ENCODE measurements around the gene DCP2.

The DCP2 gene

GRCh38 chr5:113044776-113045465 lies 68.3 kb downstream of the DCP2 start:
- no peak for DNase-seq (ENCODE audit: low read depth in 2 of 2)

- DNase-seq (ENCODE audit: low read depth in 2 of 2), result no peak
These were observed 70.6 kb downstream of the DCP2 start for GRCh38 chr5:113047234-113047633.

GRCh38 chr5:113047733-113048652 lies 71.4 kb downstream of the DCP2 start:
- DNase-seq (ENCODE audit: low read depth in 2 of 2), result no peak

DNA sequence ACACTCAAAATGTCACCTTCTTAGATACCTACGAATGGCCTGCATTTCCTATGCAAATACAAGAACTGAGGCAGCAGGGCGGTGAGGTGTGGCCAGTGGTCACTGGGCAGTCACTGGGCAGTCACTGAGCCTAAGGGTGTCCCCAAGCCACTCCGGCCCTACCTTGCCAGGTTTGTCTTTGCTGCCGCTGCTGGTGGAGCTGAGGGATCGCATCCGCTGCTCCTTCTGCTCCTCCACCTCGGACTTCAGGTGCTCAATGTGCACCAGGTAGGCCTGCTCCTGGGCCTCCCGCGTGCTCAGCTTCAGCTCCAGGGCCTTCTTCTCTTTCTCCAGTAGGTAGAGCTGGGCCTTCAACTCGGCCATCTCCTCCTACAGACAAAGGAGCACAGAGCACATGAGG lies 72.3 kb downstream of the DCP2 start:
- no peak for DNase-seq (ENCODE audit: low read depth in 2 of 2)

GRCh38 chr5:113050721-113051382 lies 74.3 kb downstream of the DCP2 start:
- DNase-seq (ENCODE audit: low read depth in 2 of 2), result peak in 1 of 2 donors; percentile 40

DNA sequence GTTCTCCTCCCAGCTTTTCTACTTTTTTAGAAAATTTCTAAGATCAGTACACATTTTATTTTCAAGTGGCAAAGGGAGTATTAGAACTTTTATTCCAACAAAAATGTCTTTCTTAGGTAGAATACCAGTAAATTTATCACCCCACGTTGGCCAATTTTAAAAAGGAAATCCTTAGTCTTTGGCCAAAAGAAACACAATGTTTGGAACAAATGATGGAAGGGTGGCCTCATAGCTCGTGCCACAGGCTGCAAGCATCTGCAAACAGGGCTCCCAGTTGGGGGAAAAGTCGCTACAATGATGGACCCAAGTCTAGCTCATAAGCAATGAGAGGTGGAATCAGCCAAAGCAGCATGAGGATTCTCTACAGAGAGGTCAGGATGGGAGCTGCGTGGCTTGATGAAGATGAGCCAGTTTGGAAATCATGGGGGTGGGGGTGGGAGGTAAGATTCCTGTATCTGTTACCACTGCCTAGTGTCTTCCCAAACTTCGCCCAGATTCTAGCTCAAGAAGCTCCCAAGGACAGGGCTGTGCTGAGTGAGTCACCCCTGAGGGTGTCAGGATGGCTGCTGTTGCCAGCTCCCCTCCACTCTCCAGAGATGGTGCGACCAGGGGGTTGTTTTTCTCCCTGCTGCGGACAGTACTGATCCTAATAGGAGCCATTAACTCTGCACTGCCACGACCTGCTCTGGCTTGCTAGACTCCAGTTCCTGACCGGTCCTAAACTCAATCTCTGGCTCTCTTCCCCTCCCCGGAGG lies 75.6 kb downstream of the DCP2 start:
- no peak for DNase-seq (ENCODE audit: low read depth in 2 of 2)

- no peak for DNase-seq (ENCODE audit: low read depth in 2 of 2)
These were observed 77.0 kb downstream of the DCP2 start for GRCh38 chr5:113053511-113053995.

DNA sequence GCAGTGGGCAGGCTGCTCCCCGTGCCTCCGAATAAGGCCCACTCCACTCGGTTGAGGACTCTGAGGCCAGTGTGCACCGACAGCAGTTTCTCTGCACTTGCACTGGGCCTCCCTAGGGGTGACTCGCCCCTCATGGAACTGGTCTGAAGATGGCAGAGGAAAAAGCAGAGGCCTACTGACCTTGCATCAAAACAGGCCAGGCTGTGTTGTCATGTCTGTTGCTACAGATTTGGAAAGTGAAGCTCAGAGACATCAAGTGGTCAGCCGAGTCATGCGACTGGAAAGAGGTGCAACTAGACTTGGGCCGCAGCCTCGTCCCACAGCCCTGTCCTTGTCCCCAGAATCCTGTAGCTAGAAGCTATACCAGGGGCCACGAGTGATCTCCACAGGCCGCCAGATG lies 78.3 kb downstream of the DCP2 start:
- DNase-seq (ENCODE audit: low read depth in 2 of 2), result no peak

DNA sequence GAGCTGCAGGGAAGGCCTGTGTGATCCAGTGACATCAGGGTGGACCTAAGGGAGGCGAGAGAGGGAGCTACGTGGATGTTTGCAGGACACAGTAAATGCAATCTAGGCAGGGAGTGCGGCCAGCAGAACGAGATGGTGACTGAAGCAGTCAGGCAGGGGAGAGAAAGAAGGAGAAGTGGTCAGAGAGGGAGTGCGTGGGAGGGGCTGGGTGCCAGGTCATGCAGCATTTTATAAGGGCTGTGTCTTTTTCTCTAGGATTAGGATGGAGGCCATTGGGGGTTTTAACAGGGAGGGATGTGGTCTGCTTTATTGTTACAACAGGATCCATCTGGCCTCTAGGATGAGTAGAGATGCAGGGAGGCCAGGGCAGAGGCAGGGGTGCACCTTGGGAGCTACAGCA lies 80.4 kb downstream of the DCP2 start:
- no peak for DNase-seq (ENCODE audit: low read depth in 2 of 2)

GRCh38 chr5:113057557-113057984 lies 81.0 kb downstream of the DCP2 start:
- DNase-seq (ENCODE audit: low read depth in 2 of 2), result no peak

GRCh38 chr5:113058269-113058668 lies 81.7 kb downstream of the DCP2 start:
- no peak for DNase-seq (ENCODE audit: low read depth in 2 of 2)

GRCh38 chr5:113058706-113059226 lies 82.2 kb downstream of the DCP2 start:
- DNase-seq (ENCODE audit: low read depth in 2 of 2), result no peak

DNA sequence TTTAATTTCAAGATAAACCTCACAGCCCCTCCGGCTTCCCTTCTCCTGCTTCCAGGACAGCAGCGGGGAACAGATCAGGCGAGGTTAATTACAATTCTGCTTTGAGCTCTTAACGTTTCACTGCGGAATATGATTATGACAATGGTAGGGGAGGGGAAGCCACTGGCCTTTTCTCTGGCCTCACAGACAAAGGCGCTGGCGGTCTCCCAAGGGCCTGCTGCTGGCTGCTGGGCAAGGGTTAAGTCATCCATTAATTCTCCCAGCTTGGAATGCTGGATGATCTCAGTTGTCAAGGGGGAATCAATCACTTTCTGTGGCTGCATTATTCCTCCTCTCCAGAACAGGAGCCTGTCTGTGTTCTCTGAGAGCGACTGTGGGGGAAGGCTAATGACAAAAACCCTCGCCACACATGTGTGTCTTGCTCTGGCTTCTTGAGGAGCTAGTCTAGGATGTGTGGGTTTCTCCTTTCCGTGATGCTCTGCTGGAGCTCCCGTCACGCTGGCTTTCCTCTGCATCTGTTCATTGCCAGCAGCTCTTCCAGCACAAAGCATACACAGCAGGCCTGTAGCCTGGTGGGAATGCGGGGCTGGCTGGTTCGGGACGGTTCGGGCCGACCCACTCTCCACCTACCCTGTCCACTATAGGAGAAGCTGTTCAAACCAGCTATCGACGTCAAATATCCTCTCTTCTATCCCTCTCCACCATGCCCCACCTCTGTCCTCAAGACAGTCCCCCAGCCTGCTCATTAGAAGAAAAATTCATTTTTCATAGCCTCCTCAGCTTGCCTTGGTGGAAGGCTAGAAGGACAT lies 82.8 kb downstream of the DCP2 start:
- DNase-seq (ENCODE audit: low read depth in 2 of 2), result no peak

- no peak for DNase-seq (ENCODE audit: low read depth in 2 of 2)
These were observed 83.9 kb downstream of the DCP2 start for GRCh38 chr5:113060408-113061025.

DNA sequence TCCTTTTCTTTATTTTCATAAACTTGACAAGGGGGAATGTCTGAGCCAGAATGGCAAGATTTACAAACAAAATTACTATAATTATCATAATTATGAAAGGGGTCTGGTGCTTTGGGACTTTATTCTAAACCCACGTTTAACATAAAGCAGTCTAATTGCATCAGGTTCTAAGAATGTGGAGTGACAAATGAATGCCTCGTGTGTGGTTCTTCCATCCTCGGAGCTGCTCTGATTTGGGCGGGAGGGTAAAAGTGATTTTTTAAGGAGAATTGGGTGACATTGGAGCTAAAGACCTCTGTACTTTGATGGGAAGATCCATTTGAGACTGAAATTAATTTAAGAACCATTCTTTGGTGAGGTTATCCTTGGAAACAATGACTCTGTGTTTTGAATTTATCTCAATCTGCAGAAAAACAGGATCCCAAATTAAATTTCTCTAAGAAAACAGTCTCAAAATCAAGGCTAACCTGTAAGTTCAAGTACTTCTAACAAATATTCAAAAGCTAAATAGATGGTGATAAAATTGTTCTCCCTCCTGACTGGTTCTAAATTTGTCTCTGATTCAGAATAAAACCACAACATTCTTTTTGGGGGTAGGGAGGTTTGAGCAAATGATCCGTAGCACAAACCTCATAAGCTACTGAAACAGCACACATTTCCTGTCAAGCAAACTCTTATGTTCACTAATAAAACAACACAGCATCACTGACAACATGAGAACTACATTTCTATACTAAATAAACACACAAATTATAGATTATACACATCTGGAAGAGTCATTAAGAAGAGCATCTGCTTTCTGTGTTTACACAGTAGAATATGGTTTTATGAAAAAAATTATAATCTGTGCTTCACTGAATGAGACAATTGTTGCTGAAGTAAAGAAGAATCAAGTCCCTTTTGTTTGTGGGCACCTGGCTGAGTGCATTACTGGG lies 85.5 kb downstream of the DCP2 start:
- no peak for DNase-seq (ENCODE audit: low read depth in 2 of 2)

DNA sequence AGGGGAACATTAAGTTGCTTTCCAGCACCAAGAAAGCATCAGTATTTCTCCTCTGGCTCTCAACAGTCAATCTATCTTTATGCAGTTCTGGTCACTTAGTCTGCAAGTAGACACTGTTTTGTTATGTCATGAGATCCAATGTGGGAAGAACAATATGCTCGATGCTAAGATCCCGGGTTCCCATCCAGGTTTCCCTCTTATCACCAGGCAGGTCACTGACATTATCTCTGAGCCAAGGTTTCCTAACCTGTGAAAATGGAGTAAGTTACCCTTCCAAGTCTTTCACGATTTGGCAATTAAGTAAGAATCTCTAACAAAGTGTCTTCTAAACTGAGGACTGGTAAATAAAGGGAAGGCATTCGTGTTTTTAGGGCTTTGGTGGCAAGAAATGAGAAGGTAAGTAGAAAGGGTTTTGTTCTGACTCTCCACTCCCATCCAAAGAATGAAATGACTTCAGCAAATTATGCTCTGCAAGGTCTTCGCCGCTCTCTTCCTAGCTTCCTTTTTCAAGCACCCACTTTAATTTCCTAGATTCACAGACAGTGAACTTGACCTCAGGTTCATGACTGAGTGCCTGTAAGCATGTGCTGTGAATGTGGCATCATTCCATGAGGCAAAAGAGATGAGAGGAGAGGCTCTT lies 86.4 kb downstream of the DCP2 start:
- no peak for DNase-seq (ENCODE audit: low read depth in 2 of 2)

DNA sequence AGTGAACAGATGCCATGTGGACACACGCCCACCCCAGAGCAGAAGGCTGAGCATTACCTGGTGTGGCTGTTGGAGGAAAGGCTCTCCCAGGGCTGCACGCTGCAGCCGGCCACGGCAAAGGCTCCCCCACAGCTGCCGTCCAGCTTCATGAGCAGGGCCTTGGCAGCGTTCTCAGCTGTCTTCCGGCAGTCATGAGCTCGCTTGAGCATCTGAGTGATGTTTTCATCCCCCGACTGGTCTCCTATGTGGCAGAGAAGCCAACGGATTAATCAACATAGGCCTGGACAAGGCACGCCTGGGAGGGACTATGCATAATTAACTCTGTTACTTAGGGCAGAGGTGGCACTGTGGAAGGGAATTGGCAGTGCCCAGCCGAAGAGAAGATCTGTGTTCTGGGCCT lies 87.3 kb downstream of the DCP2 start:
- DNase-seq (ENCODE audit: low read depth in 2 of 2), result no peak

GRCh38 chr5:113064806-113065205 lies 88.2 kb downstream of the DCP2 start:
- no peak for DNase-seq (ENCODE audit: low read depth in 2 of 2)

Data from stimulated activated CD4-positive, alpha-beta T cell treated with anti-CD3 and anti-CD28 coated beads, Interleukin-15, amount 100 ng/mL, for 48 hours (primary cell).